ENCODE results near the gene RABGGTA.

The RABGGTA gene

DNA sequence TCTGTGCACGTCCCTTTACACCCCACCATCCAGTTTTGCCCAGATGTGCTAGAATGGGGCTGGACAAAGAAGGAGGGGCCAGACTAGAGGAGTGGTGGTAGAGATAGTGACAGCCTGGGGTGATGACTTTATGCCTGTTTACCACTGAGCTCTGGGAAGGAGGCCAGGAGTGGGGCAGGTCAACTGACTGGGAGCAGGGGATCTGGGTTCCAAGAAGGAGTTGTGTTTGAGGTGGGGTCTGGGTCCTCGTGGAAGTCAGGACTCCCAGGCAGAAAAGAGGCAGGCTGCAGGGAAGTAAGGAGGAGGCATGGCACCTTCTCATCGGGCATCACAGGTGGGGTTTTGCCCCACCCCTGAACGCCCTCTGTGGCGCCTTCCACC, 38.9 kb upstream of the RABGGTA start:
- H3K27me3 Mint-ChIP-seq, result no peaks in the 10 kb centered on the region
- DNase-seq (ENCODE audit: low spot score in 2 of 2) (no peak), ATAC-seq (replicated peaks; ENCODE audit: extremely low read depth, poor library complexity, severe bottlenecking) (no peak)
- peaks cover 21% of the 10 kb centered on the region for H3K36me3 Mint-ChIP-seq (ENCODE audit: insufficient read depth)
- peak overlapping the region; percentile 76 for H3K4me3 Mint-ChIP-seq
- H3K27ac Mint-ChIP-seq (ENCODE audit: low read depth), result peak overlapping the region; percentile 90
- peaks cover 74% of the 10 kb centered on the region for H3K4me1 Mint-ChIP-seq
- H3K9me3 Mint-ChIP-seq, result no peaks in the 10 kb centered on the region

- Mint-ChIP-seq H3K36me3 (ENCODE audit: insufficient read depth) (peaks cover 27% of the 10 kb centered on the region), H3K27ac (ENCODE audit: low read depth) (peak within 1 kb of the TSS; percentile 90), H3K4me1 (peaks cover 74% of the 10 kb centered on the region), H3K4me3 (peak within 1 kb of the TSS; percentile 76), H3K27me3 (no peaks in the 10 kb centered on the region), H3K9me3 (no peaks in the 10 kb centered on the region)
- ATAC-seq (replicated peaks; ENCODE audit: extremely low read depth, poor library complexity, severe bottlenecking) (no peak), DNase-seq (ENCODE audit: low spot score in 2 of 2) (no peak)
These were observed 38.3 kb upstream of the RABGGTA start, which contains the start of gene LTB4R2 for GRCh38 chr14:24309538-24310264. TSS of gene LTB4R2 (plus strand) at chr14:24310140. CDS start at chr14:24310665, 525 bp downstream.

- no peaks in the 10 kb centered on the region for H3K27me3 Mint-ChIP-seq
- ATAC-seq (replicated peaks; ENCODE audit: extremely low read depth, poor library complexity, severe bottlenecking), result no peak
- no peak overlapping the region for H3K4me3 Mint-ChIP-seq
- no peak for DNase-seq (ENCODE audit: low spot score in 2 of 2)
- H3K36me3 Mint-ChIP-seq (ENCODE audit: insufficient read depth), result peaks cover 33% of the 10 kb centered on the region
- H3K4me1 Mint-ChIP-seq, result peaks cover 63% of the 10 kb centered on the region
- H3K27ac Mint-ChIP-seq (ENCODE audit: low read depth), result peak overlapping the region; percentile 90
- no peaks in the 10 kb centered on the region for H3K9me3 Mint-ChIP-seq
These were observed 37.1 kb upstream of the RABGGTA start for GRCh38 chr14:24308342-24309124.

DNA sequence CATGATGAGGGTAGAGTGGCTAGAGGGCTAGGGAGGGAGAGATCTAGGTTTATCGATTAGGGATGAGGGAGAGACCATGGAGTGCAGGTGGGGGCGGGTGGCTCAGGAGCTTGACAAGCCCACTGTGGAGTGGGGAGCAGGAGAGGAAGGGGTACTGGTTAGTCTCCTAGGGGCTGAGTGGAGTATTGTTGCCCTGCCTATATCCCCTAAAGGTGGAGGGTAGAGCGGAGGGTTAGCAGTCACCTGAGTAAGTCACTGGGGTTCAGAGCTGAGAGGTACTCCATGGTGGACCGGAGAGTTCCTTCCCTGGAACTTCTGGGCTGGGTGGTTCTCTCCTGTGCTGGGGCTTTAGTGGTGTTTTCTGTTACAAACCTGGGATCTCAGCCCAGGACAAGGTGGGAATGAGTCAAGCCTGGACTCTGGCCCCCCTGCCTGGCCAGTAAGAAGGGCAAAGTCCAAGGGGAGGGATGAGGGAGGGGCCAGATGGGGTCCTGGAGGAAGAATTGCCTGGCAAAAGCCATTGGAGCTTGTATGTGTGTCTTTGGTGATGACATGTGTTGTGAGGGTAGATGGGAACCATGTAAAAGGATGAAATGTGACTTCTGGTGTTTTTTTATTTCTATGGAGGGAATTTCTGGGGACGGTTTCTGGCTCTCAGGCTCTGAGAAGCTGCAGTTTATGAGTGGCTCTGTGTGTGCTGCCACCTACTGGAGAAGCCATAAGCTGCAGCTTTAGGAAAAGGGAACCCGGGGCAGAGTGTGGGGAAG, 36.4 kb upstream of the RABGGTA start, which contains the start of gene CIDEB:
Gene CIDEB, minus strand, starts transcription at position 403 of the 767 bp plus-strand sequence. Its CDS starts 119 bp downstream, at position 284.
- Mint-ChIP-seq H3K9me3 (no peaks in the 10 kb centered on the region), H3K27me3 (no peaks in the 10 kb centered on the region), H3K4me3 (no peak within 1 kb of the TSS), H3K36me3 (ENCODE audit: insufficient read depth) (peaks cover 39% of the 10 kb centered on the region), H3K27ac (ENCODE audit: low read depth) (peak within 1 kb of the TSS; percentile 24), H3K4me1 (peaks cover 56% of the 10 kb centered on the region)
- peak; percentile 33 to 40 for DNase-seq (ENCODE audit: low spot score in 2 of 2)
- ATAC-seq (replicated peaks; ENCODE audit: extremely low read depth, poor library complexity, severe bottlenecking), result no peak

- Mint-ChIP-seq H3K4me1 (peaks cover 50% of the 10 kb centered on the region), H3K9me3 (no peaks in the 10 kb centered on the region), H3K27ac (ENCODE audit: low read depth) (no peak overlapping the region), H3K36me3 (ENCODE audit: insufficient read depth) (peaks cover 40% of the 10 kb centered on the region), H3K27me3 (no peaks in the 10 kb centered on the region), H3K4me3 (no peak overlapping the region)
- DNase-seq (ENCODE audit: low spot score in 2 of 2) (no peak), ATAC-seq (replicated peaks; ENCODE audit: extremely low read depth, poor library complexity, severe bottlenecking) (no peak)
These were observed 35.8 kb upstream of the RABGGTA start for GRCh38 chr14:24307156-24307574.

DNA sequence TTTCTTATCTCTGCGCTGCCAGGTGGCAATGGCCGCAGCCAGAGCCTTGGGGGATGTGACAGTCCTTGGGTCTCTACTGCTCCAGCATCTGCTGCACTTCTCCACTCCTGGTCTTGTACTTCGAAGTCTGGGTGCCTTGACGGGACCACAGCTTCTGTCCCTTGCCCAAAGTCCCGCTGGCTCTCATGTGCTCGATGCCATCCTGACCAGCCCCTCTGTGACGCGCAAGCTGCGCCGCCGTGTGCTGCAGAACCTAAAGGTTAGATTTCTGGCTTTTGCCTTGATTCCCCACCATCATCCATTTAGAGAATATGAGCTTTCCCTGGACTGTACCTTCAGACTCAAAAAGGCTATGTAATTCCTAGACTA, 32.6 kb upstream of the RABGGTA start:
- Mint-ChIP-seq H3K36me3 (ENCODE audit: insufficient read depth) (peaks cover 52% of the 10 kb centered on the region), H3K4me3 (no peak overlapping the region), H3K27me3 (no peaks in the 10 kb centered on the region), H3K27ac (ENCODE audit: low read depth) (no peak overlapping the region), H3K9me3 (no peaks in the 10 kb centered on the region), H3K4me1 (peaks cover 45% of the 10 kb centered on the region)
- ATAC-seq (replicated peaks; ENCODE audit: extremely low read depth, poor library complexity, severe bottlenecking) (no peak), DNase-seq (ENCODE audit: low spot score in 2 of 2) (no peak)

DNA sequence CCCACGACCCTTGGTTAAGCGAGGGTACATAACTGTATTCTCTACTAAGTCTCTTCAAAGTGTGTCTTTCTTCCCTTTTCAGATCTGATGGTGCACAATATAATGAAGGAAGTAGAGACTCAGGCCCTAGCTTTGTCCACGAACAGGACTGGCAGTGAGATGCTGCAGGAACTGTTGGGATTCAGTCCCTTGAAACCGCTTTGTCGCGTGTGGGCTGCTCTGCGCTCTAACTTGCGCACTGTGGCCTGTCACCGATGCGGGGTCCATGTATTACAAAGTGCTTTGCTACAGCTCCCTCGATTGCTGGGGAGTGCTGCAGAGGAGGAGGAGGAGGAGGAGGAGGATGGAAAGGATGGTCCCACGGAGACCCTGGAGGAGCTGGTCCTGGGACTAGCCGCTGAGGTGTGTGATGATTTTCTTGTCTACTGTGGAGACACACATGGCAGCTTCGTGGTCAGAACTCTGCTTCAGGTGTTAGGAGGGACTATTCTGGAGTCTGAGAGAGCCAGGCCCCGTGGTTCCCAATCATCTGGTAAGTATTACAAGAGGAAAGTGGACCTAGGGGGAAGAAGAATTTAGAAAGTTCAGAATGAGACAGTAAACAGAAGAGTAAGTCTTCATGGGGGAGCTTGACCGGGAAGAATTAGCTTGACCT, 29.1 kb upstream of the RABGGTA start:
- Mint-ChIP-seq H3K27ac (ENCODE audit: low read depth) (peak overlapping the region; percentile 92), H3K36me3 (ENCODE audit: insufficient read depth) (peaks cover 50% of the 10 kb centered on the region), H3K9me3 (no peaks in the 10 kb centered on the region), H3K4me1 (peaks cover 50% of the 10 kb centered on the region), H3K4me3 (peak overlapping the region; percentile 90), H3K27me3 (no peaks in the 10 kb centered on the region)
- ATAC-seq (replicated peaks; ENCODE audit: extremely low read depth, poor library complexity, severe bottlenecking), result no peak
- DNase-seq (ENCODE audit: low spot score in 2 of 2), result no peak

GRCh38 chr14:24299255-24300191, 28.1 kb upstream of the RABGGTA start, which contains the start of the genes DHRS1 and NOP9:
TSS of gene DHRS1 (minus strand) at chr14:24299780. CDS start at chr14:24299106, 674 bp downstream.
TSS of gene NOP9 (plus strand) at chr14:24299850. CDS start at chr14:24299955, 105 bp downstream.
- H3K4me1 Mint-ChIP-seq, result peaks cover 41% of the 10 kb centered on the region
- peak within 1 kb of the TSS; percentile 92 for H3K27ac Mint-ChIP-seq (ENCODE audit: low read depth)
- ATAC-seq (replicated peaks; ENCODE audit: extremely low read depth, poor library complexity, severe bottlenecking) (peak; percentile 82), DNase-seq (ENCODE audit: low spot score in 2 of 2) (peak; percentile 90 to 92)
- peaks cover 45% of the 10 kb centered on the region for H3K36me3 Mint-ChIP-seq (ENCODE audit: insufficient read depth)
- H3K4me3 Mint-ChIP-seq, result peak within 1 kb of the TSS; percentile 90
- no peaks in the 10 kb centered on the region for H3K27me3 Mint-ChIP-seq
- H3K9me3 Mint-ChIP-seq, result no peaks in the 10 kb centered on the region

GRCh38 chr14:24298892-24299254, 27.5 kb upstream of the RABGGTA start:
- ATAC-seq (replicated peaks; ENCODE audit: extremely low read depth, poor library complexity, severe bottlenecking), result no peak
- Mint-ChIP-seq H3K9me3 (no peaks in the 10 kb centered on the region), H3K36me3 (ENCODE audit: insufficient read depth) (peaks cover 41% of the 10 kb centered on the region), H3K27ac (ENCODE audit: low read depth) (peak overlapping the region; percentile 92), H3K4me1 (peaks cover 41% of the 10 kb centered on the region), H3K27me3 (no peaks in the 10 kb centered on the region), H3K4me3 (peak overlapping the region; percentile 90)
- no peak for DNase-seq (ENCODE audit: low spot score in 2 of 2)

GRCh38 chr14:24297190-24297964, 26.0 kb upstream of the RABGGTA start:
- Mint-ChIP-seq H3K27me3 (no peaks in the 10 kb centered on the region), H3K27ac (ENCODE audit: low read depth) (peak overlapping the region; percentile 75), H3K4me1 (peaks cover 41% of the 10 kb centered on the region), H3K36me3 (ENCODE audit: insufficient read depth) (peaks cover 32% of the 10 kb centered on the region), H3K9me3 (no peaks in the 10 kb centered on the region), H3K4me3 (no peak overlapping the region)
- ATAC-seq (replicated peaks; ENCODE audit: extremely low read depth, poor library complexity, severe bottlenecking), result no peak
- no peak for DNase-seq (ENCODE audit: low spot score in 2 of 2)

Measured in central memory CD8-positive, alpha-beta T cell (primary cell).